CD4-positive, alpha-beta T cell treated with Interferon alpha-2 for 1 hour (primary cell): ENCODE data around the gene RERE.
"Not testable (repeated sequence)": the region's sequence is repeated elsewhere in the genome, so short reads cannot be mapped to it uniquely, and the experiment has no call there.

Source experiments
- DNase-seq, 2 donors: peaks; one replicate each; pipeline ENCODE4 v3.0.0-alpha.2; 2020 to 2022

Gene RERE

GRCh38 chr1:8598783-8599182 is 218.7 kb downstream of the RERE start:
- DNase-seq, result no peak

GRCh38 chr1:8598060-8598724 is 219.2 kb downstream of the RERE start:
- no peak for DNase-seq

GRCh38 chr1:8597455-8597854 is 220.0 kb downstream of the RERE start:
- DNase-seq, result no peak

DNA sequence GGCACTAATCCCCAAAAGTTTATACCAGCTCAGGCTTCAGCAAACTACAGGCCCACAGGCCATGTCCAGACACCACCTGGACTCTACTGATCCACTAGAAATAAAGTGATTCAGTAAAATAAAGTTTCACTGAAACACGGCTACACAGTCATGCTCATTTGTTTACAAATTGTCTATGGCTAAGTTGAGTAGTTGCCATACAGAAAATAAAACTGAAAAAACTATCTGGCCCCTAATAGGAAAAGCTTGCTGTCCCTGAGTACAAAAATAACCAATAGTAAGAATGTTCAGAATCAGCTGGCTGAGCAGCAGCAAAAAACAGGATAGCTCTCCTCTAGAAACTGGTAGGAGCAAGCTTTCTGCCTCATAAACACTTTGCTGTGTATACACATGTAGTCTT is 221.5 kb downstream of the RERE start:
- no peak for DNase-seq

DNA sequence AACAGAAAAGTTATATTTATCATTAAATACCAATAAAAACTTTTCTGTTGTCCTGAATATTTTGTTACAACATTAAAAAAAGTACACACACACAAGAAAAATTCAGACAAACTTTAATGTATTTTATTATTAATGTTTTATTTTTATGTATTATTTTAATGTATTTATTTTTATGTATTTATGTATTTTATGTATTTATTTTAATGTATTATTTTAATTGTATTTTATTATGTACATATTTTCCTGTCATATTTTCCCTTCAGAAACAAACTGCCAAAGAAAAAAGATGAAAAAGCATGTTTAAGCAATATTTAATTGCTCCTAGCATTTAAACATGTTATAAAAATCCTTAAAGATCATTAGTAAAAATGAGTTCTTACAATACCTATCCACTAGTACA is 222.1 kb downstream of the RERE start:
- no peak for DNase-seq

DNA sequence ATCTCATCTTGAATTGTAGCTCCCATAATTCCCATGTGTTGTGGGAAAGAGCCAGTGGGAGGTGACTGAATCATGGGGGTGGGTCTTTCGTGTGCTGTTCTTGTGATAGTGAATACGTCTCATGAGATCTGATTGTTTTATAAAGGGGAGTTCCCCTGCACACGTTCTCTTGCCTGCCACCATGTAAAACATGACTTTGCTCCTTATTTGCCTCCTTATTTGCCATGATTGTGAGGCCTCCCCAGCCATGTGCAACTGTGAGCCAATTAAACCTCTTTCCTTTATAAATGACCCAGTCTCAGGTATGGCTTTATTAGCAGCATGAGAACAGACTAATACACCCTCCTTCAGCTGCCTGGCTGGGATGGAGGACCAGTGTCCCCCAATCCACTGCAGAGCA is 224.1 kb downstream of the RERE start:
- not testable (repeated sequence) for DNase-seq

DNA sequence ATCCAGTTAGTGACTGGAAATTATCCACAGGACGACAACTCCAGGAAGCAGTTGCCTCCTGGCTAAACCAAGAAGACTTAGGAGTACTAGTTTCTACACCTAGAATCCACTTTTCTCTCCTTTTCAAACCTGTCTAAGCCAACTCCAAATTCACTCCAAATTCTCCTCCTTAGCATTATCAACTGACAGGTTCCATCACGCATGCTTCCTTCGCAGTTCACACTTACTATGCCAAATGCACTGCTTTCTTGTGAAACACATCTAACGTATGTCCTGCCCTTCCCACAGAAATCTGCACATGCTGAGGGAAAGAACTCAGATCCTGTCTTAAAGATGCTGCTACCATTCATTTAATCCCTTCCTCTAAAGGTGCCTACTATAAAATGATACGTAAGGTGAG is 225.9 kb downstream of the RERE start:
- no peak for DNase-seq

- DNase-seq, result no peak
Measured at GRCh38 chr1:8590721-8591351, 226.6 kb downstream of the RERE start.

DNA sequence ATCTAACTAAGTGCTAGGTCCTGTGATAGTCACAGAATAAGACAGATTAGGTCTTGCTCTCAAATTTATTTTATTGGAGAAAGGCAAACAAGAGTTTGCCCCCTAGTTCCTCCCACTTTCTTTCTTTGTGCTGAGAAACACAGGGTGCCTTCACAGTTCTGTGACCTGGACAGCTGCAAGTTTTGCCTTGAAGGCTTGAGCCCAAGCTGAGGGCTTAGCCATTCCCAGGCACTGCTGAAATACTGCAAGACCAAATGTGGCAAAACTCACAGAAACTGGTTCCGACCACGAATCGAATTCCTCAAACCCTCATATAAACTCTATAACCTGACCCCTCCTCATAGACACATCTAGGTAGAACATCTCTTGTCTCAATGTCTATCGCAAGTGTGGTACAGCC is 227.9 kb downstream of the RERE start:
- DNase-seq, result no peak

- no peak for DNase-seq
Measured at GRCh38 chr1:8587784-8588183, 229.7 kb downstream of the RERE start.

GRCh38 chr1:8586438-8586837 is 231.0 kb downstream of the RERE start:
- DNase-seq, result no peak

GRCh38 chr1:8584316-8584715 is 233.1 kb downstream of the RERE start:
- no peak for DNase-seq

DNA sequence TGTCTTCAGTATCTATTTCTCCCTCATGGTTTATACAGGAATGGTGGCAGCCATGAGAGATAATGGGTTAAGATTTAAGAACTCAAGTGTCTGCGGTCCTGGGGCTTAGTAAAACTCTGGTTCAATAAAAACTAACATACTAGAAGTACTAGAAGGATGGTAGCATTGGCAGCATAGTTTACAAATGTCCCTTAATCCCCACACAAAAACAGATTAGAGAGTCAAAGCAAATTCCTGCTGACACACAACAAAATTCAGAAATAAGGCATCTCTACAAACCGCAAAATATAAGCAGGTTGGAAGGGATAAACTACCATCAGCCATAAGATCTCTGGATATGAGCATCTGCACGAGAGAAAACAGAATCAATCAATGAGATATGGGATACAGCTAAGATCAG is 234.4 kb downstream of the RERE start:
- DNase-seq, result no peak

DNA sequence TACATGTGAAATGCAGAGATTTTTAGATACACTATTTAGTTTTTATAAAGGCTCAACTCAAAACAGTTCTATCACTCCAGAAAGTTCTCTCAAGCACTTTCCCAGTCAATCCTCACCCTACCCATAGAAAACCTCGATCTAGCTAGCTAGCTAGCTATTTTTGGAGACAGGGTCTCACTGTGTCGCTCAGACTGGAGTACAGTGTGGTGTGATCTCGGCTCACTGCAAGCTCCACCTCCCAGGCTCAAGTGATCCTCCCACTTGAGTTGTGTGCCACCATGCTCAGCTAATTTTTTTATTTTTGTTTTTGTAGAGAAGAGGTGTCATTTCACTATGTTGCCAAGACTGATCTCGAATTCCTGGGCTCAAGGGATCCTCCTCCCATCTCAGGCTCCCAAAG is 236.9 kb downstream of the RERE start:
- DNase-seq, result no peak

- no peak for DNase-seq
Measured at GRCh38 chr1:8578936-8579335, 238.5 kb downstream of the RERE start.

DNA sequence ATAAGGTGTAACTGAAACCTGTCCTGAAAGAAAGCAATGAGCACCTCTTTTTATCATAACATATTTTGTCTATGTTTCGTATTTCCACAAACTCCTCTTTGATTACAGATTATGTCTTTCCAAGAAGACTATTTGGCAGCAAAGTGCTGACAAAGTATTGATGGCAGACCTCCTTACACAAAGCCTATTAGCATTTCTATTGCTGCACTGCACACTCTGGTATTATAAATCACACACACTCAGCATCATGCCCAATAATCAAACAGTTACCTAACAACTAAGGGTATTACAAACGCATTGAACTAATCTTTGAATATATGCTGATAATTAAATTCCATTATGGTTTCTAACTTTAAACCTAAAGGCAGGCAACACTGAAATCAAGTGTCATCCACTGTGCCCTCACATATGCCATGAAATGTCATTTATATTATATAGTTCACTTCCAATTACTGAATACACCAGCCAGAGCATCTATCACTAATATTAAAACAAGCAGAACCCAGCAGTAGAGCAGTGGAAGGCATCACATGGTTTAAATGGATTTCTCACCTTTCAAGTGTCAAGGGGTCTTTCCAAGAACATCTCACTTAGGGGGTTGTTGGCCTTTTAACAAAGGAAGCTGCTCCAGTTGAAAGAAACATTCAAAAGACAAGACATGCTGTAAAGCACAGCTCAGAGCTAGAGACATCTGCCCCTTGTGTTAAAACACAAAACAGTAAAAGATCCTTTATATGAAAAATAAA is 239.1 kb downstream of the RERE start:
- DNase-seq, result no peak

DNA sequence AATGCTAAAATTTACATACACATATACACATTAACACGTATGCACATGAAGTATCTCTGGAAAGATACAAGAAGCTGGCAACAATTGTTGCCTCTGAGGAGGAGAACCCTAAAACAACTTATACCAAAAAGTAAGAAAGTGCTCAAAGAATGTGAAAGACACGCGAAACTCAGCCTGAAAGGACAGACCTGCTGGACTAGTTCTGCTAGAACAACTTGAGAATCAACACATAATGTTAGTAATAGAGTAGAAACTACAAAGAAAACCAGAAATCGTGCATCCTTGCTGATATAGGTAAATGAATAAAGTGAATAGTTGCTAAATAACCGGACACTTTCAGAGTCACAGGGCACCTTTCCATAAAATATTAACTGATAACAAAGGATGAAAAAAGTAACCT is 242.5 kb downstream of the RERE start:
- no peak for DNase-seq

DNA sequence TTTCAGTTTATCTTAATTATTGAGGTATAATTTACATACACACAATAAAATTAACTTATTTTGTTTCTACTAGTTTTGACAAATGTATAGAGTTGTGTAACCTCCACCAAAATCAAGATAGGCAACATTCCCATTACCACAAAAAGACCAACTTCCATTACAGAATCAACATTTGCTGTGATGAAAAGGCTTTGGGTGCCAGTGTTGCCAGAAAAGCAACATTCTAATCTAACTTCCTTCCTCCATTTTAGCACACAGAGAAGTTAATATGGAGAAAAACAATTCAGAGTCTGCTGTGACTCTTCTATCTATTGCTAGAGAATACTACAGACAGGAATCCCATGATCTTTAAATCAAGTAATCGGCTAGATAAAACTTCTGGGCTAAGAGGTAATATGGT is 245.3 kb downstream of the RERE start:
- no peak for DNase-seq

DNA sequence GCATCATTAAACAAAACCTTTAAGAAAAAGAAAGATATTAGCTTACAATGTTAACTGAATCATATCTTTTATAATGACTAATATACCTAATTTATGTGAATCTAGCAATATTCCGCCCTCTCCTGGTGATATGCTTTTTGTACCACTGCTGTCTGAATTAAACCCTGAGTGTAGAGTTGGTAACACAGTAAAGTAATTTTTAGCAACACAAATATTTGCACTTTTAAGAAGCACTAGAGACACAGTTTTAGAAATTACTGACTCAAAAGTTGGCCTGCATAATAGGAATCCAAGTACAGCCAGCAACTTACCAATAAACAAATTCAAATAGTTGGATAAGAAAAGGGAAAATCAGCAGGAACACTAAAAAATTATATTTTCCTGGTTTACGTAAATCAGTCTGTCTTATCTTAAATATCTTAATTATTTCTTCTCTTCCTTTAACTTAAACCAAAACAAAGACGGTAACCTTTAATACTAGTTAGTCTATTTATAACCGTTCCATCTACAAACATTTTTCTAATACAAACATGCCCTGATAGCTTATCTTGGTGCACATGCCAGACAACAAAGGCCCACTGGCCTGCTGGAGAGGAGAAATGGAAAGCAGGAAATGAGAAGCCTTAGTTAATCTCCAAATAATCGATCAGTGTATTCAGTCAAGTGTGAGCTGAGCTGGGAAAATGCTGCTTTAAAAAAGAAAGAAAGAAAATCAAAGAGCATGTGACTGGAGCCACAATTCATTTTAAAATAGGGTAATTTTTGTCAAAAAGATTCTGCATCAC is 246.0 kb downstream of the RERE start:
- DNase-seq, result peak in 1 of 2 donors; percentile 1

DNA sequence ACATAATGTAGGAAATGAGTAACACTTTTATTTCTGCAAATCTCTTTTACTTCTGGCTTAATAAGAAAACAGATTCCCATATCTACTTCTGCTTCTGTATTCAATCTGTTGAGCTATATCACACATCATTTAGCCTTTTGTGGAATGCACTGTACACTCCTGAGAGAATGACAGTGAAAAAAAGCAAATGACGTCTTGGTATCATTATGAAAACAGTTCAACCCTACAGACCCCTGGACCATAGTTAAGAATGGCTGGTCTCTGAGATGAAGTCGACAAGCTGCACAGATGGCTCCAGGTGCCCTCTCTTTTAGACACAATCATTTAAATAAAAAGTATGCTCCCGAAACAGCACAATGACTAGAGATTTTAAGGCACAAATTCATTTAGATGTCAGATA is 247.0 kb downstream of the RERE start:
- no peak for DNase-seq

GRCh38 chr1:8569242-8569641 is 248.2 kb downstream of the RERE start:
- DNase-seq, result no peak

- DNase-seq, result no peak
Measured at GRCh38 chr1:8568837-8569236, 248.6 kb downstream of the RERE start.

DNA sequence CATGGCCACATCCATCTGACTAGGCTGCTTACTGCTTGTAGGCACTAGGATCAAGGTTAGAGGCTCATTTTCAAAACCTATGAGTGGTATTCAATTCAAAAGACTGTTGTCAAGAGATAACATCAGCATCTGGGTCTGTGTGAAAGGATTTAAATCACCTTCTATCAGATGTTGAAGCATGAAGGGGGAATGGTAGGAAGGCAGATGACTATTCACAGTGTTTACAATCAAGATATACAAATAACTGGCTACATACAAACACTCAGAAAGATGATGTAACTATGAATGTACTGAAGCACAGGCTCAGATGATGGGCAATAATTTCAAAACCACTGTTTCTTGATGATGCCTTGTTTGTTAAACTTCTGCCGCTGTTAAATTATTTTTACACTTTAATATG is 250.3 kb downstream of the RERE start:
- DNase-seq, result no peak

DNA sequence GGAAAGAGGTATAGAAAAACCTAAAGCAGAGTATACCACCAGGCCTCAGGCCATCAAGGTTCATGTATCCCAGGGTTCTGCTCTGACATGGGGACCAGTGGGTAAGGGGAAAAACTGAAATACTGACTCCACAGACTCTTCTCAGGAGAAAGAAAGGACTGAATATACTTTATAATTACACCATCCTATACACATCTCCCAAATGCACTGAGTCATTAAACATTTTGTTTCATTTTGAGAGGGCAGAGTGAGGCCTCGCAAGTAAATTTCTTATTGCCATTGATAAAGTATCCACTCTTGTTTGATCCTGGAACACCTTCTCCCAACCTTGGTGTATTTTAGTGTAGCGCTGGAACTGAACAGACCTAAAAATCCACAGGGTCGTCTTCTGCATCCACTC is 251.6 kb downstream of the RERE start:
- no peak for DNase-seq
